Liver (tissue), 9 donors: ENCODE results near the gene SERPINA6. TPM values are rescaled to one million over a fixed set of nuclear protein-coding genes. Genes with fewer than 3 reads are reported as not detected.
A peak's percentile ranks its signal among the peaks of the same experiment; 100 is the strongest.

Experiments used
- DNase-seq: peaks from one replicate; pipeline ENCODE4 v3.0.0-alpha.2; 2017; ENCODE audit warnings: low spot score
- H3K27ac ChIP-seq, 2 donors: one replicate each; pipeline ENCODE4 v1.7.0; 2013; ENCODE audit warnings: inconsistent platforms in 2 of 2, low read length in 2 of 2, control low read depth in 1 of 2, low read depth in 1 of 2, mild to moderate bottlenecking in 1 of 2
- H3K27me3 ChIP-seq, 4 donors: one replicate each; pipeline versions ENCODE4 v1.6.1 to v1.7.0; 2013; ENCODE audit warnings: low read length in 3 of 4, inconsistent platforms in 1 of 4, mild to moderate bottlenecking in 1 of 4, moderate library complexity in 1 of 4; ENCODE audit not compliant: control insufficient read depth in 4 of 4, insufficient read depth in 4 of 4
- H3K36me3 ChIP-seq, 4 donors: one replicate each; pipeline versions ENCODE4 v1.6.1 to v1.7.0; 2013; ENCODE audit warnings: low read length in 3 of 4, mild to moderate bottlenecking in 3 of 4, low read depth in 1 of 4, moderate library complexity in 1 of 4; ENCODE audit not compliant: control insufficient read depth in 4 of 4, insufficient read depth in 3 of 4
- H3K4me1 ChIP-seq, 4 donors: one replicate each; pipeline versions ENCODE4 v1.6.1 to v1.7.0; 2013; ENCODE audit warnings: low read length in 3 of 4, mild to moderate bottlenecking in 3 of 4, moderate library complexity in 1 of 4; ENCODE audit not compliant: control insufficient read depth in 4 of 4, insufficient read depth in 4 of 4
- H3K4me3 ChIP-seq, 3 donors: one replicate each; pipeline versions ENCODE4 v1.6.1 to v1.7.0; 2013; ENCODE audit warnings: low read length in 3 of 3, control low read depth in 1 of 3, low read depth in 1 of 3, mild to moderate bottlenecking in 1 of 3
- H3K9ac ChIP-seq, 2 donors: one replicate each; pipeline ENCODE4 v1.7.0; 2013; ENCODE audit warnings: low read length in 2 of 2, mild to moderate bottlenecking in 2 of 2, moderate library complexity in 2 of 2, control low read depth in 1 of 2, low read depth in 1 of 2
- H3K9me3 ChIP-seq, 4 donors: one replicate each; pipeline versions ENCODE4 v1.6.1 to v1.7.0; 2013; ENCODE audit warnings: low read length in 3 of 4; ENCODE audit not compliant: control insufficient read depth in 4 of 4
- EGR1 ChIP-seq, 2 donors: IDR thresholded peaks; 2 replicates each; pipeline ENCODE4 v1.6.1; 2016 to 2018; ENCODE audit warnings: antibody characterized with exemption in 2 of 2, low read depth in 2 of 2
- FOXA1 ChIP-seq: IDR thresholded peaks from 2 replicates; pipeline ENCODE4 v1.6.1; 2016; ENCODE audit warnings: antibody characterized with exemption
- FOXA2 ChIP-seq: IDR thresholded peaks from 2 replicates; pipeline ENCODE4 v1.6.1; 2016; ENCODE audit warnings: antibody characterized with exemption
- GABPA ChIP-seq, 2 donors: IDR thresholded peaks in 1 of 2; conservative IDR thresholded peaks in 1 of 2; 2 replicates each; pipeline ENCODE4 v1.6.1; 2016; ENCODE audit warnings: antibody characterized with exemption in 2 of 2, mild to moderate bottlenecking in 1 of 2, moderate library complexity in 1 of 2
- HNF4A ChIP-seq, 2 donors: conservative IDR thresholded peaks; 2 replicates each; pipeline ENCODE4 v1.6.1; 2016; ENCODE audit warnings: antibody characterized with exemption in 2 of 2, mild to moderate bottlenecking in 2 of 2
- HNF4G ChIP-seq: IDR thresholded peaks from 2 replicates; pipeline ENCODE4 v1.6.1; 2016; ENCODE audit warnings: antibody characterized with exemption
- JUND ChIP-seq, 2 donors: IDR thresholded peaks; 2 replicates each; pipeline ENCODE4 v1.6.1; 2016; ENCODE audit warnings: antibody characterized with exemption in 2 of 2
- MAX ChIP-seq: IDR thresholded peaks from 2 replicates; pipeline ENCODE4 v1.6.1; 2016; ENCODE audit warnings: antibody characterized with exemption
- NR2F2 ChIP-seq: IDR thresholded peaks from 2 replicates; pipeline ENCODE4 v1.6.1; 2016; ENCODE audit warnings: antibody characterized with exemption
- RAD21 ChIP-seq, 2 donors: IDR thresholded peaks; 2 replicates each; pipeline ENCODE4 v1.6.1; 2016; ENCODE audit warnings: antibody characterized with exemption in 2 of 2, mild to moderate bottlenecking in 2 of 2
- RXRA ChIP-seq, 2 donors: IDR thresholded peaks; 2 replicates each; pipeline ENCODE4 v1.6.1; 2017 to 2018; ENCODE audit warnings: antibody characterized with exemption in 2 of 2, mild to moderate bottlenecking in 1 of 2
- SP1 ChIP-seq: IDR thresholded peaks from 2 replicates; pipeline ENCODE4 v1.6.1; 2018; ENCODE audit warnings: antibody characterized with exemption, mild to moderate bottlenecking
- TAF1 ChIP-seq: conservative IDR thresholded peaks from 2 replicates; pipeline ENCODE4 v1.6.1; 2016; ENCODE audit warnings: antibody characterized with exemption, mild to moderate bottlenecking
- YY1 ChIP-seq: IDR thresholded peaks from 2 replicates; pipeline ENCODE4 v1.6.1; 2016; ENCODE audit warnings: antibody characterized with exemption, mild to moderate bottlenecking
- ZBTB33 ChIP-seq: IDR thresholded peaks from 2 replicates; pipeline ENCODE4 v1.6.1; 2016; ENCODE audit warnings: antibody characterized with exemption
- WGBS: extraction: QIAGEN DNeasy Blood & Tissue Kit; methylation state at CpG from one replicate; pipeline ENCODE4 v1.1.7; 2013; 5-methylcytosine and 5-hydroxymethylcytosine counted together
- polyA plus RNA-seq, 2 donors: library from polyadenylated mRNA; stranded (reverse) in 1 of 2; unstranded in 1 of 2; fragments of 200-250 nt in 1 of 2; fragments of >200 nt in 1 of 2; fragmentation: Nextera tagmentation in 1 of 2; extraction: Ambion mirVana in 1 of 2; gene quantifications; one replicate each; pipeline versions ENCODE4 v1.2.1 to v1.2.3, GENCODE V29; 2013 to 2015
- total RNA-seq, 2 donors: library from RNA; depleted of rRNA; stranded (reverse); fragments of >200 nt; gene quantifications; one replicate each; pipeline ENCODE4 v1.2.3, GENCODE V29; 2014
- TF ChIP-seq, protein P1 (sequence below): IDR thresholded peaks from 2 replicates; pipeline ENCODE4 v1.6.1; 2016; ENCODE audit warnings: antibody characterized with exemption, mild to moderate bottlenecking
- TF ChIP-seq, protein P2 (sequence below): fragments of 150-350 bp; IDR thresholded peaks from 2 replicates; pipeline ENCODE4 v1.5.1; 2017; ENCODE audit warnings: improper control_type of control experiment, low read depth, low read length; ENCODE audit not compliant: missing input control
- TF ChIP-seq, protein P3 (sequence below): IDR thresholded peaks from 2 replicates; pipeline ENCODE4 v1.6.1; 2016; ENCODE audit warnings: antibody characterized with exemption
- donor health status: healthy.
- donor health status: healthy.
- donor health status: healthy.
- donor health status: healthy.
- donor health status: healthy.

The SERPINA6 gene
- total and polyA plus RNA-seq, 4 donors, result 188 to 357 (median 328) TPM

DNA sequence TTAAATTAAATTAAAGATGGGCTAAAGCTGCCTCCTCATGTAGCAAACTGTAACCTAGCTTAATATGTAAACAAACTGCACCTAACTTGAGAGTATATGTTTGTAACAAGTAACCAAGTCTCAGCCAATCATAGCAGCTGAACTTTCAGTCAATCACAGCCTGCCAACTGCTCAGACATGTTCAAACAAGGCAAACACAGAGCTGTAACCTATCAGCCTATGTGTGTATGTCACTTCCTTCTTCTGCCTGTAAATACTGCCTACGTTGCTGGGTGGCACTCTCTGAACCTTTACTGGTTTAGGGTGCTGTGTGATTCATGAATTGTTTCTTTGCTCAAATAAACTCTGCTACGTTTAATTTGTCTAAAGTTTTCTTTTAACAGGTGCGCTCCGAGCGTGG, 2.9 kb downstream of the SERPINA6 start:
- Histone ChIP-seq H3K36me3 (no peaks in the 10 kb centered on the region), H3K4me3 (peak overlapping the region in 2 of 3 donors; percentile 56 to 86), H3K9ac (peak overlapping the region; percentile 64 to 76), H3K27ac (peak overlapping the region; percentile 96 to 97), H3K4me1 (peaks cover 4 to 54% (median 27%) of the 10 kb centered on the region in 4 donors), H3K27me3 (no peaks in the 10 kb centered on the region), H3K9me3 (no peaks in the 10 kb centered on the region)
- DNase-seq, result peak; percentile 33
- WGBS, result 20% methylated on average over 5 of the region's 5 CpGs
- TF ChIP-seq EGR1 (IDR thresholded peaks at IDR 0.05; ENCODE audit: low read depth in 2 of 2) (no peak), GABPA (IDR thresholded peaks at IDR 0.05 in 1 of 2, conservative IDR thresholded peaks at IDR 0.05 in 1 of 2) (peak in 1 of 2 donors; percentile 72), FOXA1 (peak; percentile 53), HNF4G (peak; percentile 18), HNF4A (conservative IDR thresholded peaks at IDR 0.05) (peak; percentile 55 to 71), RXRA (IDR thresholded peaks at IDR 0.05) (peak; percentile 66 to 70), TAF1 (no peak), NR2F2 (no peak), ZBTB33 (no peak), SP1 (peak; percentile 68), RAD21 (IDR thresholded peaks at IDR 0.05) (peak in 1 of 2 donors; percentile 44), JUND (IDR thresholded peaks at IDR 0.05) (peak in 1 of 2 donors; percentile 65), FOXA2 (peak; percentile 91), MAX (no peak), YY1 (peak; percentile 66)
- TF ChIP-seq, protein P1, sequence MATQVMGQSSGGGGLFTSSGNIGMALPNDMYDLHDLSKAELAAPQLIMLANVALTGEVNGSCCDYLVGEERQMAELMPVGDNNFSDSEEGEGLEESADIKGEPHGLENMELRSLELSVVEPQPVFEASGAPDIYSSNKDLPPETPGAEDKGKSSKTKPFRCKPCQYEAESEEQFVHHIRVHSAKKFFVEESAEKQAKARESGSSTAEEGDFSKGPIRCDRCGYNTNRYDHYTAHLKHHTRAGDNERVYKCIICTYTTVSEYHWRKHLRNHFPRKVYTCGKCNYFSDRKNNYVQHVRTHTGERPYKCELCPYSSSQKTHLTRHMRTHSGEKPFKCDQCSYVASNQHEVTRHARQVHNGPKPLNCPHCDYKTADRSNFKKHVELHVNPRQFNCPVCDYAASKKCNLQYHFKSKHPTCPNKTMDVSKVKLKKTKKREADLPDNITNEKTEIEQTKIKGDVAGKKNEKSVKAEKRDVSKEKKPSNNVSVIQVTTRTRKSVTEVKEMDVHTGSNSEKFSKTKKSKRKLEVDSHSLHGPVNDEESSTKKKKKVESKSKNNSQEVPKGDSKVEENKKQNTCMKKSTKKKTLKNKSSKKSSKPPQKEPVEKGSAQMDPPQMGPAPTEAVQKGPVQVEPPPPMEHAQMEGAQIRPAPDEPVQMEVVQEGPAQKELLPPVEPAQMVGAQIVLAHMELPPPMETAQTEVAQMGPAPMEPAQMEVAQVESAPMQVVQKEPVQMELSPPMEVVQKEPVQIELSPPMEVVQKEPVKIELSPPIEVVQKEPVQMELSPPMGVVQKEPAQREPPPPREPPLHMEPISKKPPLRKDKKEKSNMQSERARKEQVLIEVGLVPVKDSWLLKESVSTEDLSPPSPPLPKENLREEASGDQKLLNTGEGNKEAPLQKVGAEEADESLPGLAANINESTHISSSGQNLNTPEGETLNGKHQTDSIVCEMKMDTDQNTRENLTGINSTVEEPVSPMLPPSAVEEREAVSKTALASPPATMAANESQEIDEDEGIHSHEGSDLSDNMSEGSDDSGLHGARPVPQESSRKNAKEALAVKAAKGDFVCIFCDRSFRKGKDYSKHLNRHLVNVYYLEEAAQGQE, result peak; percentile 81
- TF ChIP-seq, protein P2, sequence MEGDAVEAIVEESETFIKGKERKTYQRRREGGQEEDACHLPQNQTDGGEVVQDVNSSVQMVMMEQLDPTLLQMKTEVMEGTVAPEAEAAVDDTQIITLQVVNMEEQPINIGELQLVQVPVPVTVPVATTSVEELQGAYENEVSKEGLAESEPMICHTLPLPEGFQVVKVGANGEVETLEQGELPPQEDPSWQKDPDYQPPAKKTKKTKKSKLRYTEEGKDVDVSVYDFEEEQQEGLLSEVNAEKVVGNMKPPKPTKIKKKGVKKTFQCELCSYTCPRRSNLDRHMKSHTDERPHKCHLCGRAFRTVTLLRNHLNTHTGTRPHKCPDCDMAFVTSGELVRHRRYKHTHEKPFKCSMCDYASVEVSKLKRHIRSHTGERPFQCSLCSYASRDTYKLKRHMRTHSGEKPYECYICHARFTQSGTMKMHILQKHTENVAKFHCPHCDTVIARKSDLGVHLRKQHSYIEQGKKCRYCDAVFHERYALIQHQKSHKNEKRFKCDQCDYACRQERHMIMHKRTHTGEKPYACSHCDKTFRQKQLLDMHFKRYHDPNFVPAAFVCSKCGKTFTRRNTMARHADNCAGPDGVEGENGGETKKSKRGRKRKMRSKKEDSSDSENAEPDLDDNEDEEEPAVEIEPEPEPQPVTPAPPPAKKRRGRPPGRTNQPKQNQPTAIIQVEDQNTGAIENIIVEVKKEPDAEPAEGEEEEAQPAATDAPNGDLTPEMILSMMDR, result no peak
- TF ChIP-seq, protein P3, sequence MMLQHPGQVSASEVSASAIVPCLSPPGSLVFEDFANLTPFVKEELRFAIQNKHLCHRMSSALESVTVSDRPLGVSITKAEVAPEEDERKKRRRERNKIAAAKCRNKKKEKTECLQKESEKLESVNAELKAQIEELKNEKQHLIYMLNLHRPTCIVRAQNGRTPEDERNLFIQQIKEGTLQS, result no peak
